Left ventricle myocardium inferior (tissue), 1 donor: ENCODE results near the gene ECE1. TPM values are rescaled to one million over a fixed set of nuclear protein-coding genes. Genes with fewer than 3 reads are reported as not detected.

Experiments
- DNase-seq: peaks from one replicate; pipeline ENCODE4 v3.0.0-alpha.2; 2020
- H3K27ac ChIP-seq: fragments of 200-600 bp; replicated peaks from 2 replicates; pipeline ENCODE4 v1.8.0; 2021
- H3K27me3 ChIP-seq: fragments of 200-600 bp; 2 replicates; pipeline ENCODE4 v1.8.0; 2021; ENCODE audit warnings: low read depth
- H3K36me3 ChIP-seq: fragments of 200-600 bp; 2 replicates; pipeline ENCODE4 v1.8.0; 2021
- H3K4me1 ChIP-seq: fragments of 200-600 bp; 2 replicates; pipeline ENCODE4 v1.8.0; 2021
- H3K4me3 ChIP-seq: fragments of 200-600 bp; 2 replicates; pipeline ENCODE4 v1.8.0; 2021; ENCODE audit warnings: mild to moderate bottlenecking, moderate library complexity
- H3K9me3 ChIP-seq: fragments of 200-600 bp; replicated peaks from 2 replicates; pipeline ENCODE4 v1.8.0; 2021
- intact Hi-C: fragments of 100-400 bp; cut with micrococcal nuclease; formaldehyde crosslinking; loops from one replicate; pipeline ENCODE4 v1.11.0; 2022
- total RNA-seq: library from RNA; stranded (reverse); fragmentation: NEBNext Ultra II Directional; extraction: Animal tissue kit (Norgen Biotek cat#: 25700); gene quantifications from one replicate; pipeline ENCODE4 v1.2.1, GENCODE V29; 2021
- TF ChIP-seq, protein P1 (sequence below): fragments of 200-600 bp; IDR thresholded peaks from 2 replicates; pipeline ENCODE4 v1.8.0; 2021; ENCODE audit warnings: antibody characterized with exemption, mild to moderate bottlenecking, borderline replicate concordance
- donor health status: DM: no; HTN: yes; CAD: no; lungs with severe emphysema.

The ECE1 gene
- total RNA-seq, 1 donor from 2014 or later, result 54.7 TPM

DNA sequence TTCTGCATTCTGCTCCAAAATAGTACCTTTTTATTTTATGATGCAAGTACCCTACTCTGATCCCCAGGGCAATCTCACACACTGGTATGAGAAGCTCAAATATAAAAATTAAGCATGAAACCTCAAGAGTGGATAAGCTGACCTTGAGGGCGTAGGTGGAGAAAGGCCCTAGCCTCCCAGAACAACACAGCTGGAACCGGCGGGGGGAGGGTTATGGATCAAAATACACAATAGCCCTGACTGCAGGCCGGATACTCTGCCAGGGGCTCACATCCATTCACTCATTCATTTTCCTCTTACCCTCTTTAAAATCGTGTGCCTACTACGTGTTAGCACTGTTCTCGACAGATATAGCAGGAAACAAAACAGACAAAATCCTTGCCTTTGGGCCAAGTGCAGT lies 32.8 kb upstream of the ECE1 start:
- intact Hi-C loops, result no loop called here
- no peak for DNase-seq
- Histone ChIP-seq H3K27me3 (no peaks in the 10 kb centered on the region), H3K4me1 (peaks cover 97% of the 10 kb centered on the region), H3K36me3 (no peaks in the 10 kb centered on the region), H3K9me3 (no peaks in the 10 kb centered on the region), H3K27ac (peak overlapping the region; percentile 89), H3K4me3 (no peak overlapping the region)
- TF ChIP-seq, protein P1, sequence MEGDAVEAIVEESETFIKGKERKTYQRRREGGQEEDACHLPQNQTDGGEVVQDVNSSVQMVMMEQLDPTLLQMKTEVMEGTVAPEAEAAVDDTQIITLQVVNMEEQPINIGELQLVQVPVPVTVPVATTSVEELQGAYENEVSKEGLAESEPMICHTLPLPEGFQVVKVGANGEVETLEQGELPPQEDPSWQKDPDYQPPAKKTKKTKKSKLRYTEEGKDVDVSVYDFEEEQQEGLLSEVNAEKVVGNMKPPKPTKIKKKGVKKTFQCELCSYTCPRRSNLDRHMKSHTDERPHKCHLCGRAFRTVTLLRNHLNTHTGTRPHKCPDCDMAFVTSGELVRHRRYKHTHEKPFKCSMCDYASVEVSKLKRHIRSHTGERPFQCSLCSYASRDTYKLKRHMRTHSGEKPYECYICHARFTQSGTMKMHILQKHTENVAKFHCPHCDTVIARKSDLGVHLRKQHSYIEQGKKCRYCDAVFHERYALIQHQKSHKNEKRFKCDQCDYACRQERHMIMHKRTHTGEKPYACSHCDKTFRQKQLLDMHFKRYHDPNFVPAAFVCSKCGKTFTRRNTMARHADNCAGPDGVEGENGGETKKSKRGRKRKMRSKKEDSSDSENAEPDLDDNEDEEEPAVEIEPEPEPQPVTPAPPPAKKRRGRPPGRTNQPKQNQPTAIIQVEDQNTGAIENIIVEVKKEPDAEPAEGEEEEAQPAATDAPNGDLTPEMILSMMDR, result no peak

GRCh38 chr1:21322681-21323016 lies 32.4 kb upstream of the ECE1 start:
- peaks cover 98% of the 10 kb centered on the region for H3K4me1 ChIP-seq
- no peaks in the 10 kb centered on the region for H3K9me3 ChIP-seq
- intact Hi-C loops, result no loop called here
- no peaks in the 10 kb centered on the region for H3K27me3 ChIP-seq
- TF ChIP-seq, protein P1, result no peak
- peak overlapping the region; percentile 89 for H3K27ac ChIP-seq
- no peak for DNase-seq
- H3K4me3 ChIP-seq, result no peak overlapping the region
- H3K36me3 ChIP-seq, result no peaks in the 10 kb centered on the region

DNA sequence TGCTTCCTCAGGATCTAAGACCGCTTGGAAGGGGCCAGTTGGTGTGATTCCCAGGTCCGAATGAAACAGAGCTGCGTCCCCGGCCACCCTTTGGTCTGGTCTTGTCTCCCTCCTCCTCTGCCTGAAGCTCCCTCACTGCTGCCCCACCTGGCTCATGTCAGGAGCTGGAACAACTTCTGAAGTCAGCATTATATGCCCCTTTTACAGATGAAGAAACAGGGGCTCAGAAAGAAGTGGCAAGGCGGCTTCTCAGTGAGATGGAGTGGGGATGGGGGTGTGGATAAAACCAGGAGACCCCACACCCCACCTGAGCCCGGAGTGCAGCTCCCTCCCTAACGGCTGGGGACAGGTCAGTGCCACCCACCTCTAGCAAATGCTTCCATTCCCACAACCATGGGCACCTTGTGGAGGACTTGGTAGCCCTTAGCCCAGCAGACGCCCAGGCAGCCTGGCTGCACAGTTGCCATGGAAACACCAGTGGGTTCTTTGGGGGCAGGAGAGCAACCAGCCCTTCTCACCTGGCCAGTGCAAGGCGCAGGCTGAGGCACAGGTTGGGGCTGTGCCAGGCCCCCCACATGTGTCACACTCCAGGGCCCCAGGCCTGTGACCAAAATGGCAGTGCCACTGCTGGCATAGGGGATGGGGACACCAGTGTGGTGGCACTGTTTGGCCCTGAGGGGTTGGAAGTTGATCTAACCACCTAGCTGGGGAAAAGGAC lies 31.9 kb upstream of the ECE1 start:
- Histone ChIP-seq H3K36me3 (no peaks in the 10 kb centered on the region), H3K4me3 (no peak overlapping the region), H3K27ac (peak overlapping the region; percentile 89), H3K9me3 (no peaks in the 10 kb centered on the region), H3K27me3 (no peaks in the 10 kb centered on the region), H3K4me1 (peaks cover 98% of the 10 kb centered on the region)
- DNase-seq, result no peak
- intact Hi-C loops, result no loop called here
- TF ChIP-seq, protein P1, result no peak

GRCh38 chr1:21320410-21321108 lies 30.3 kb upstream of the ECE1 start:
- Histone ChIP-seq H3K4me1 (peaks cover 98% of the 10 kb centered on the region), H3K4me3 (no peak overlapping the region), H3K9me3 (no peaks in the 10 kb centered on the region), H3K27me3 (no peaks in the 10 kb centered on the region), H3K36me3 (no peaks in the 10 kb centered on the region), H3K27ac (peak overlapping the region; percentile 89)
- TF ChIP-seq, protein P1, result no peak
- intact Hi-C loops, result no loop called here
- no peak for DNase-seq

DNA sequence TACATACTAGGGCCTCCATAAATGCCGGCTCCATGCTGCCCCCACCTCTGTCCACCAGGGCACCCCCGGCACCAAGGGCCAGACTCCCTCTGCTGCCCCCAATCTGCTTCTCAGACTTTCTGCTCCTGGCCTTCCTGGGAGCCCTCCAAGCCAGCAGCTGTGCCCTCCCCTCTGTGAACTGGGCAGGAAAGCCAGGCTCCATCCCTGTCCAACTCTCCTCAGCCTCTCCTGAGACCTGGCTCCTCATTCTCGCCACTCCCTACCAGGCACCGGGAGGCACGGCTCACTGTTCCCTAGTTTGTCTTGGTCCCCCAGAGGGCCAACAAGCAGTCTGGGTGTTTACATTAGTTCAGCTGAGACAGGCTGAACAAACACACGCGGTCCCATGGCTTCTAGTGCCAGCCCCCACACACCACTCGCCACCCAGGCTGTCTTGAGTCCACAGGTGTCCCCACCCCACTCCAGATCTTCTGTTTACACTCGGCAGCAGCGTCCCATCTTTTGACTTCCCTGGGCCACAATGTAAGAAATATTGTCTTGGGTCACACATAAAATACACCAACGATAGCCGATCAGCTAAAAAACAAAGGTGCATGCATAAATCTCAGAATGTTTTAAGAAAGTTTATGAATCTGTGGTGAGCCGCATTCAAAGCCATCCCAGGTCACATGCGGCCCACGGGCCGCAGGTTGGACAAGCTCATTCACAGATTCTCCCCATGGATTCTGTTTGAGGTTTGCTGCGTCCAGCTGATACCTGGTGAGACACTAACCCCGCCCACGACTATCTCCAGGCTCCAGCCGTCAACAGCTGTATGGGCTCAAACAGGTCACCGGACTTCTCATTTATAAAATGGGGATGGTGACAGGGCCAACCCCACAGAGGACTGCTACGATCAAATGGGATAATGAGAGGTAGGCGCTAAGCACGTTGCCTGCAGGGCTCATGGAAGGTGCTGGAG lies 29.5 kb upstream of the ECE1 start:
- Histone ChIP-seq H3K27ac (peak overlapping the region; percentile 89), H3K4me3 (no peak overlapping the region), H3K4me1 (peaks cover 97% of the 10 kb centered on the region), H3K36me3 (no peaks in the 10 kb centered on the region), H3K27me3 (no peaks in the 10 kb centered on the region), H3K9me3 (no peaks in the 10 kb centered on the region)
- TF ChIP-seq, protein P1, result no peak
- DNase-seq, result no peak
- intact Hi-C loops, result no loop called here
